Measurements from ENCODE around the gene CMTM8. TPM values are rescaled to one million over a fixed set of nuclear protein-coding genes. Genes with fewer than 3 reads are reported as not detected.
A peak's percentile ranks its signal among the peaks of the same experiment; 100 is the strongest.

Gene CMTM8
- total RNA-seq, 1 experiment from 2014 or later: 28.5 TPM

DNA sequence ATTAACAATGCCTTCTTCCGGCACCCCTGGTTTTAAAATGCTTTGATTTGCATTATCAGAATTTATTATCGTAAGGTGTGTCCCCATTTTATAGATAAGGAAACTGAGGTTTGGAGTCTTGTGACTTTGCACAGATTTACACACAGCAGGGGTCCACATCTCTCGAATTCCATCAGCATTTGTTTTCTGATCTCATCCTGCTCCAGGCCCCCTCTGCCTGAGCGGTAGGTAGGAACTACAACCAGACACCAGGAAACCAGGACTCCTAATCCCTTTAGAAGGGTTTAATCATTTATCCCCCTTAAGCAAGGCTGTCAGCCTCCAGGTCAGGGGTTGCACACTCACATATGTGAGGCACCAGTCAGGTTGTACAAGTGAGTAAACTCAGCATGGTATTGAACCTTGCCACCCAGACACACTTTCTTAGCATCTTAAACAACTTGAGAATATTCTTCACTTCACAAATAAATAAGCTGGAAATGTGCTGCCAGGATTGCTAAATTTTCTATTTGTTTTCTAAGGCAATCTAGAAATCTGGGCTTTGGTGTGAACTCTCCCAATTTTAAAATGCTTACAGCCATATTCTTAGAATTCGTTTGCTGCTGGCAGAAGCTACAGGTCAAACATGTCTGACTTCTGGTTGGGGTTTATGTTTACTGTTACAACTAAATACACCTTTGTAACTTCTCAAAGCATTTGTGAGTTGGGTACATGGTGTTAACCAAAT, 121.4 kb downstream of the CMTM8 start:
- peak overlapping the region; percentile 27 for H3K4me3 Mint-ChIP-seq (ENCODE audit: unreplicated experiment)
- no TSS peak for BruUV-seq (replicated peaks)
- Histone ChIP-seq H3K4me1 (peaks cover 50% of the 10 kb centered on the region), H3K9me3 (no peaks in the 10 kb centered on the region), H3K4me3 (ENCODE audit: low read depth, low read length) (no peak overlapping the region), H3K36me3 (ENCODE audit: control insufficient read depth, insufficient read depth, low read length) (peaks cover 2% of the 10 kb centered on the region; the same call in 1 of the 2 replicates), H3K27me3 (replicated peaks; ENCODE audit: control insufficient read depth, insufficient read depth, low read length) (no peaks in the 10 kb centered on the region)
- H3K27ac Mint-ChIP-seq (ENCODE audit: unreplicated experiment): peak overlapping the region; percentile 34
- H3K9me3 Mint-ChIP-seq (ENCODE audit: unreplicated experiment): no peaks in the 10 kb centered on the region
- TF ChIP-seq, protein P1, sequence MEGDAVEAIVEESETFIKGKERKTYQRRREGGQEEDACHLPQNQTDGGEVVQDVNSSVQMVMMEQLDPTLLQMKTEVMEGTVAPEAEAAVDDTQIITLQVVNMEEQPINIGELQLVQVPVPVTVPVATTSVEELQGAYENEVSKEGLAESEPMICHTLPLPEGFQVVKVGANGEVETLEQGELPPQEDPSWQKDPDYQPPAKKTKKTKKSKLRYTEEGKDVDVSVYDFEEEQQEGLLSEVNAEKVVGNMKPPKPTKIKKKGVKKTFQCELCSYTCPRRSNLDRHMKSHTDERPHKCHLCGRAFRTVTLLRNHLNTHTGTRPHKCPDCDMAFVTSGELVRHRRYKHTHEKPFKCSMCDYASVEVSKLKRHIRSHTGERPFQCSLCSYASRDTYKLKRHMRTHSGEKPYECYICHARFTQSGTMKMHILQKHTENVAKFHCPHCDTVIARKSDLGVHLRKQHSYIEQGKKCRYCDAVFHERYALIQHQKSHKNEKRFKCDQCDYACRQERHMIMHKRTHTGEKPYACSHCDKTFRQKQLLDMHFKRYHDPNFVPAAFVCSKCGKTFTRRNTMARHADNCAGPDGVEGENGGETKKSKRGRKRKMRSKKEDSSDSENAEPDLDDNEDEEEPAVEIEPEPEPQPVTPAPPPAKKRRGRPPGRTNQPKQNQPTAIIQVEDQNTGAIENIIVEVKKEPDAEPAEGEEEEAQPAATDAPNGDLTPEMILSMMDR (IDR thresholded peaks at IDR 0.05; ENCODE audit: insufficient read depth in 1 of 2, low read depth in 1 of 2, low read length in 1 of 2, severe bottlenecking in 1 of 2, unreplicated experiment in 1 of 2): no peak
- no peaks in the 10 kb centered on the region for H3K27me3 Mint-ChIP-seq (ENCODE audit: insufficient read depth, unreplicated experiment)
- H3K36me3 Mint-ChIP-seq (ENCODE audit: insufficient read depth, unreplicated experiment): peaks cover 28% of the 10 kb centered on the region
- intact Hi-C loops (cut with micrococcal nuclease; ENCODE audit: unreplicated experiment): no loop called here
- peak; percentile 50 to 66 for DNase-seq
- peaks cover 32% of the 10 kb centered on the region for H3K4me1 Mint-ChIP-seq (ENCODE audit: low read depth, unreplicated experiment)
- POLR2A ChIA-PET: no interaction called here
- CTCF ChIA-PET: no interaction called here

DNA sequence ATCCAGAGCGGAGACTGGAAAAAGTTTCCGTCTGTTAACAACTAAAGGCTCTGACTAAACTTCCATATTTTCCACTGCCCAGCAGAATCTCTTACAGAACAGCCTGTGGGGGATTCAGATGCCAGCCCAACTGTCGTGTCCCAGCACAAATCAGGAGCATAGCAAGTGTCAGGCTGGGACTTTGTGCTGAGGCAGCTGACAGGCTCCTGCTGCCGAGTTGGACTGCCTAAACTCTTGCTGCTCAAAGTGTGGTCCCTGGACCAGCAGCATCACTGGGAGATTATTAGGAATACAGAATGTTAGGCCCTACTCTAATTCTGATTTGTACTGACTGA, 122.0 kb downstream of the CMTM8 start:
- no peak overlapping the region for H3K27ac Mint-ChIP-seq (ENCODE audit: unreplicated experiment)
- ChIA-PET POLR2A (no interaction called here), CTCF (no interaction called here)
- Histone ChIP-seq H3K9me3 (no peaks in the 10 kb centered on the region), H3K36me3 (ENCODE audit: control insufficient read depth, insufficient read depth, low read length) (peaks cover 2% of the 10 kb centered on the region; the same call in 1 of the 2 replicates), H3K4me3 (ENCODE audit: low read depth, low read length) (no peak overlapping the region), H3K27me3 (replicated peaks; ENCODE audit: control insufficient read depth, insufficient read depth, low read length) (no peaks in the 10 kb centered on the region), H3K4me1 (peaks cover 46% of the 10 kb centered on the region)
- BruUV-seq (replicated peaks): no TSS peak
- H3K36me3 Mint-ChIP-seq (ENCODE audit: insufficient read depth, unreplicated experiment): peaks cover 28% of the 10 kb centered on the region
- no peak for DNase-seq
- H3K4me1 Mint-ChIP-seq (ENCODE audit: low read depth, unreplicated experiment): peaks cover 26% of the 10 kb centered on the region
- no peak overlapping the region for H3K4me3 Mint-ChIP-seq (ENCODE audit: unreplicated experiment)
- TF ChIP-seq, protein P1 (IDR thresholded peaks at IDR 0.05; ENCODE audit: insufficient read depth in 1 of 2, low read depth in 1 of 2, low read length in 1 of 2, severe bottlenecking in 1 of 2, unreplicated experiment in 1 of 2): no peak
- intact Hi-C loops (cut with micrococcal nuclease; ENCODE audit: unreplicated experiment): no loop called here
- H3K9me3 Mint-ChIP-seq (ENCODE audit: unreplicated experiment): no peaks in the 10 kb centered on the region
- H3K27me3 Mint-ChIP-seq (ENCODE audit: insufficient read depth, unreplicated experiment): no peaks in the 10 kb centered on the region

GRCh38 chr3:32366638-32367397, 128.3 kb downstream of the CMTM8 start:
- Mint-ChIP-seq H3K27me3 (ENCODE audit: insufficient read depth, unreplicated experiment) (no peaks in the 10 kb centered on the region), H3K4me3 (ENCODE audit: unreplicated experiment) (no peak overlapping the region), H3K36me3 (ENCODE audit: insufficient read depth, unreplicated experiment) (peaks cover 37% of the 10 kb centered on the region), H3K9me3 (ENCODE audit: unreplicated experiment) (no peaks in the 10 kb centered on the region), H3K27ac (ENCODE audit: unreplicated experiment) (peak overlapping the region; percentile 67), H3K4me1 (ENCODE audit: low read depth, unreplicated experiment) (peaks cover 18% of the 10 kb centered on the region)
- no peaks in the 10 kb centered on the region for H3K9me3 ChIP-seq
- no TSS peak for BruUV-seq (replicated peaks)
- intact Hi-C loops (cut with micrococcal nuclease; ENCODE audit: unreplicated experiment): no loop called here
- H3K36me3 ChIP-seq (ENCODE audit: control insufficient read depth, insufficient read depth, low read length): peaks cover 2% of the 10 kb centered on the region; the same call in 1 of the 2 replicates
- H3K4me3 ChIP-seq (ENCODE audit: low read depth, low read length): no peak overlapping the region
- DNase-seq: no peak
- no peaks in the 10 kb centered on the region for H3K27me3 ChIP-seq (replicated peaks; ENCODE audit: control insufficient read depth, insufficient read depth, low read length)
- TF ChIP-seq, protein P1 (IDR thresholded peaks at IDR 0.05; ENCODE audit: insufficient read depth in 1 of 2, low read depth in 1 of 2, low read length in 1 of 2, severe bottlenecking in 1 of 2, unreplicated experiment in 1 of 2): no peak
- ChIA-PET CTCF (no interaction called here), POLR2A (no interaction called here)
- peaks cover 19% of the 10 kb centered on the region for H3K4me1 ChIP-seq
